Activated CD8-positive, alpha-beta memory T cell treated with anti-CD3 and anti-CD28 coated beads, Interleukin-2, amount 50 U/mL, for 24 hours (primary cell): Measurements from ENCODE around the gene TAAR1.
"Not testable (repeated sequence)": the region's sequence is repeated elsewhere in the genome, so short reads cannot be mapped to it uniquely, and the experiment has no call there.

ENCODE experiments used
- DNase-seq: peaks from one replicate; pipeline ENCODE4 v3.0.0-alpha.2; 2020; ENCODE audit errors: extremely low read depth

Gene TAAR1, protein sequence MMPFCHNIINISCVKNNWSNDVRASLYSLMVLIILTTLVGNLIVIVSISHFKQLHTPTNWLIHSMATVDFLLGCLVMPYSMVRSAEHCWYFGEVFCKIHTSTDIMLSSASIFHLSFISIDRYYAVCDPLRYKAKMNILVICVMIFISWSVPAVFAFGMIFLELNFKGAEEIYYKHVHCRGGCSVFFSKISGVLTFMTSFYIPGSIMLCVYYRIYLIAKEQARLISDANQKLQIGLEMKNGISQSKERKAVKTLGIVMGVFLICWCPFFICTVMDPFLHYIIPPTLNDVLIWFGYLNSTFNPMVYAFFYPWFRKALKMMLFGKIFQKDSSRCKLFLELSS

GRCh38 chr6:132659082-132659481 lies at the start of gene TAAR1:
Gene TAAR1, minus strand, starts transcription at chr6:132659182. Its CDS starts 13,179 bp downstream, at chr6:132646003.
- DNase-seq = no peak

DNA sequence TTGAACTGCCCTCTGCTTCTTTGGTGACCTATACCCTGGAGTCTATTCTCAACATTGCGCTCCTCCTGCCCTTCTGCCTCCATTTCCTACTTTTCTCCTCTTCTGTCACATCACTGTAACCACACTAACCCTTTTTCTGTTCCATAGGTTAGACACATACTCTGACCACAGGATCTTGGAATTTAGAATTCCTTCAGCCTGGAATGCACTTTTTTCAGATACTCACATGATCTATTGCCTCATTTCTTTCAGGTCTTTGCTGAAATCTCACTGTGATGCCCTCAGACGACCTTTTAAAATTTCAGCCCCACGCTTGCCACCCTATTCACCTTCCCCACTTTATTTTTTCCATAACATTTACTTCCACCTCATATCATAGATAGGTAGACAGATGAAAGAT lies 49.8 kb upstream of the TAAR1 start:
- no peak for DNase-seq

DNA sequence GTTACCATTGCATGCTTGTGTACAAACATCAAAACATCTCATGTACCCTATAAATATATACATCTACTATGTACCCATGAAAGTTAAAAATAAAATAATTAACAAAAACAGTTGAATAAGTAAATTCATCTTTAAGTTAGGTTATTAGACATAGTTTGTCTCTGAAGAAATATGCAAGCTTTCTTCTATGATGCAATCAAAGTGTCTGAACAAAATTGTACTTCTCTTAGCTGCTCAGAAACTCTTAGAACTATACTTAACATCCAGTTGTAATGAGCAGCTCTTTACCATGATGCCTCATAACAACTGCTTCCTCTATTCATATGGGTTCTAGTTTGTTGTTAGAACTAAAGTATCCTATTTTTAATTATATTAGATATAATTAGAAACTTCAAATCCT lies 49.0 kb upstream of the TAAR1 start:
- no peak for DNase-seq

- not testable (repeated sequence) for DNase-seq
These were observed 47.8 kb upstream of the TAAR1 start for GRCh38 chr6:132706756-132707155.

DNA sequence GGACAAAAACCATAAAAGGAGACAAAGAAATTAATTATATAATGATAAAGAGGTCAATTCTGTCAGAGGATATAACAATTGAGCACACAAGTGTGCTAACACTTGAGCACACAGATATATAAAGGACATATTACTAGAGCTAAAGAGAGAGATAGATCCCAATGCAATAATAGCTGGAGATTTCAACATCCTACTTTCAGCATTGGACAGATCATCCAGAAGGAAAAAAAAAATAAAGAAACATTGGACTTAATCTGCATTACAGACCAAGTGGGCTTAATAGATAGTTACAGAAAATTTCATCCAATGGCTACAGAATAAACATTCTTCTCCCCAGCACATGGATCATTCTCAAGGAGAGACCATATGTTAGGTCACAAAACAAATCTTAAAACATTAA lies 45.0 kb upstream of the TAAR1 start:
- DNase-seq = no peak

DNA sequence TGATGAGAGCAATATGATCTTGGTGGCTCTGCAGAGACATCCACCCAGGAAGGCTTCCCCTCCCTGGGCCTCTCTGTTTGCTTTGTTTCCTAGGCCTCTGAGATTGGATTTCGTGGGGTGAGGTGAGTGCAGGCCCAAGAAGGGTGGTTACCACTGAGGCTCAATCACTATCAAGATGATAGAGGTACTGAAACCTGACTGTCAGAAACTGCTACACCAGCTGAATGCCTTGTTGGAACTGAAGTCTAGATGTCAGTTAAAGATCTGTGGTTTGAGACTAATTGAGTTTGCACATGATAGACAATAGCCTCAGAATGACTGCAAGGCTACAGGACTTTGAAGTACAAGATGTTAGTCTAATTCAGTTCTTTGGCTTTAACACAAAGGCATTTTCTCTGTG lies 39.6 kb upstream of the TAAR1 start:
- no peak for DNase-seq

GRCh38 chr6:132695773-132696172 lies 36.8 kb upstream of the TAAR1 start:
- no peak for DNase-seq

DNA sequence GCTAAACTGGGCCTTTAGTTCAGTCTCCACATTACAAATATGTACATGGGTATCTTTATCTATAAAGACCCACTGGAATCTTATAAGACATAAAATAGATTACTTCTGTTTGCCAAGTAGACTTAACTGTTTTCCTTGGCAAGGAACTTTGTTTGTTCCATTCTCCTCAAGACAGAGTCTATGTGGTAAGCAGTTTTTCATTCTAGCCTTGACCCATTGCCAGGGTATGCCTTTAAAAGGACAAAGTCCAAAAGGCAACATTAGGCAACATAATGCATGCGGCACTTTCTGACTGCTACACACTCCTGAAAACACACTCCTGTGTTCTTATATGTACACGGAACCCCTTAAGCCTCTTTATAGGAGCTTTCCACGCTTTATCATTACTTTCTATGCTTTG lies 34.5 kb upstream of the TAAR1 start:
- DNase-seq = no peak

DNA sequence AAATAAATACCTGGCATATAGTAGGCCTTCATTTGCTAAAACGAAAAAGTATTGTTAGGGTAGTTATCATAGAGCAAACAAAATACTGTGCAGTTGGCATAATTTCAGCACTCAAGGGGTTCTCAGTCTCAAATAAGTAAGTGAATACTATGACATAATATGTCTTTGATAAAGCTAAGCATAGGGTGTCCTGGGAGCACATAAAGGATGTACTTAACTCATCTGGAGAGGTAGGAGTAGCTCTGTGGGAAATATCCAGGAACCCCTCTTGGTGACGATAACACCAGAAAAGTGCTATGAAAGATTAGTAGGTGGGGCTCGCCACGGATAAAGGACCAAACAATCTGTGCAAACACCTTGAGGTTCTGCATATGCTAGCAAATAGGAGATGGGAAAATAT lies 31.7 kb upstream of the TAAR1 start:
- no peak for DNase-seq

DNA sequence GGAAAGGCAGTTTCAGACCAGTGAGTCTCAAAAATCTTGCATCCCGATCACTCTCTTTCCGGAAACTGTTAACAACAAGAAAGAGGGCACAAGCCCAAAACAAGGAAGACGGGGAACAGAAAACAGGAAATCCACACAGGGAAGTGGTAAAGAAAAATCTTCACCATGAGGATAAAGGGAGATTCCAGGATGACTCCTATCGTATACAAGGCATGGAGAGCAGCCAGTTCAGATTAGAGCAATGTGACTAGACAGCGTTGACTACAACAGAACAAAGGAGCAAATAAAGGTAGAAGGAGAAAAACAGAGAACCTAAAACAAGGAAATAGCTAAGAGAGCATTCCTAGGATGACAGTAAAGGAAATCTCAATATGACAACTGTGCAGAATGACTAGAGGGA lies 28.3 kb upstream of the TAAR1 start:
- no peak for DNase-seq

DNA sequence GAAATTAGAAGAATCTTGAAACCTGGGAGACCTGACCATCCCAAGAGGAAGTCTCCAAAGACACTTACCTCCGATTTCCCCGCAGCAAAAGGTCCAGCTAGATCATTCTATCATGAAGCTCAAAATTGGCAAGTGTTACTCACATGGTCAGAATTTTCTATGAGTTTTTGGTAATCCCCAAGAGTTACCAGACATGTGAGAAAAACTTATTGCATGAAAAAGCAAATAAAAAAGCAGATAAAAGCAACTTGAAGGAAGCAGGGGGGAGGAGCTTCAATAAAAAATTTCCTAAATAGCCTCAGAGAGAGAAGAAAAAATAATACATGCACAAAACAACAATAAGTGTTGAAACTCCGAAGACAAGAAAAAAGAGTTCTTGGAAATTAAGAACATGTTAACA lies 27.5 kb upstream of the TAAR1 start:
- DNase-seq = no peak

GRCh38 chr6:132685009-132685408 lies 26.0 kb upstream of the TAAR1 start:
- no peak for DNase-seq

DNA sequence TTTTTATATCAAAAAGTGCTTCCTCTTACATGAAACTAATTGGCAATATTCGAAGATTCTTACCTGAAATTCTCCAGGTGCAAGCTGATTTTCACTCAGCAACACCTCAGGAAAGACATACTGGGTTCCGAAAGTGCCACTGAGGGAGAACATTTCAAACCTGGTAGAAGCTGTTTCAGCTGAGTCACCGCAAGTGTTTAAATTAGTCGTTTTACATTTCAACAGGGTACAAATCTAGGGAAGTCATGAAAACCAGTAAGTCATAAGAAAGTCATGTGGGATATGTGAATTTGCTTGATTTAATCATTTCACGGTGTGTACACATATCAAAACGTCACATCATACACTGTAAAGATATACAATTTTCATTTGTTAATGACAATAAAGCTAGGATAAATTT lies 25.3 kb upstream of the TAAR1 start:
- no peak for DNase-seq

- DNase-seq = no peak
These were observed 24.6 kb upstream of the TAAR1 start for GRCh38 chr6:132683543-132683942.

DNA sequence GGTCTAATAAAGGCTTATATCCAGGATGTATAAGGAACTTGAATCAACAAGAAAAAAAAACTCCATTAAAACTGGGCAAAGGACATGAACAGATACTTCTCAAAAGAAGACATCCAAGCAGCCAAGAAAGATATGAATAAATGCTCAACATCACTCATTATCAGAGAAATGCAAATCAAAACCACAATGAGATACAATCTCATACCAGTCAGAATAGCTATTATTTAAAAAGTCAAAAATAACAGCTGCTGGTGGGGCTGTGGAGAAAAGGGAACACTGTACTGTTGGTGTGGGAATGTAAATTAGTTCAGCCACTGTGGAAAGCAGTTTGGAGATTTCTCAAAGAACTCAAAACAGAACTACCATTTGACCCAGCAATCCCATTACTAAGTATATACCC lies 20.1 kb upstream of the TAAR1 start:
- not testable (repeated sequence) for DNase-seq

DNA sequence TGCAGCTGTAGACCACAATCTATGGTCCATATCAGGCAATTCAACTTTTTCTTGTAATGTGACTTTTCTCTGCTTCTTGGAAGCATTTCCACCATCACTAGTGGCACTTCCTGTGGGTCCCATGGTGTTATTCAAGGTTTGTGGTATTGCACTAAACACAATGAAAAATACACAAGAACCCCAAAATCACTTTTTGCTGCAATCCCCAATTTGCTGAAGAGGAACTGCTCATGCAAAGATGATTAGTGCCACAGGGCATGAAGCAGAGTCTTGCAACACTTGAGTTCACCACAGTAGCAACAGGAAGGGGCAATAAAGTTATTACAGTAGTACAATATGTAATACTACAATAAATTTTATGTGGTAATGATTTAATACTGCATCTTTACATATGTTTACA lies 16.8 kb upstream of the TAAR1 start:
- DNase-seq = no peak

DNA sequence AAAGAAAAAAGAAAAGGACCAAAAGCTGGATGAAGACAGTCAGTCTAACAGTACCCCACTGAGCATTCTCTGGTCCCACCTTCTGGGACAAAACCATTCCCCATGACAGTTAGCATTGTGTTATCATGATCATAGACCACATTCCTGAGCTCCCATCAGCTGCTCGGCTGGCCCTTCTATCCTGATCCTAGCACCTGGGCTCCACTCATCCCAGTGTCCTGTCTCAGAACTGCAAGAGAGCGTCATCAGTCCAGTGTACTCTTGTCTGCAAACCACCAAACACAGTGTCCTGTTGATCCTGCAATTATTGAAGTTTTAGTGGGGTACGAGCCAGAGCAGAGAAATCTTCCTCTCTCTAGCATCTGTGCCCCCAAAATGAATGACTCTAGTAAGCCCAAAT lies 16.0 kb upstream of the TAAR1 start:
- DNase-seq = no peak

GRCh38 chr6:132673376-132674094 lies 14.6 kb upstream of the TAAR1 start:
- DNase-seq = no peak

- DNase-seq = no peak
These were observed 12.3 kb upstream of the TAAR1 start for GRCh38 chr6:132671295-132671694.

DNA sequence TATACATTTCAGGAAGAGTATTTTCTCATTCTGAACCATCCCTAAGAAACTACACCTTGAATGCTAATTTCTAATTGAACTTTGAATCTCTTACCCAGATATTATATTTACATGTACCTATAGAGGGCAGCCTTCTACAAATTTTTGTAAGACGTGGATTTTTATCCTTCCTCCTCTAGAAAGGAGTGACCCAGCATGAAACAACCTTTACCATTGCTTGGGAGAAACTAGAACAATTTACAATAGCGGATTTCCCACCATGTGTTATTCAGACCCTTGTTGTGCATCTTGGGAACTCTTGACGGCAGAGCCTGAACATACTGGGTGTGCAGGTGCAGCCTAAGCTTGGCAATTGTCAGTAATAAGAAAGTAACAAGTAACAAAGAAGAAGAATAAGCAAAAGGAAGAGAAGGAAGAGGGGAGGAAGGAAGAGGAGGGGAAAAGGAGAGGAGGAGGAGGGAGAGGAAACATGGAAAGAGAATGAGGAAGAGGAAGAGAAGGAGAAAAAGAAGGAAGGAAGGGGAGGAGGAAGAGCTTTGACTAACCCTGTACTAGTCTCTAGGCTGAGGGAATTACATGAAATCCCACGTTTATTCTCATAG lies 10.8 kb upstream of the TAAR1 start:
- DNase-seq = no peak

GRCh38 chr6:132666118-132666517 lies 7.1 kb upstream of the TAAR1 start:
- no peak for DNase-seq

GRCh38 chr6:132664309-132665034 lies 5.5 kb upstream of the TAAR1 start:
- DNase-seq = no peak
